Stimulated activated CD4-positive, alpha-beta T cell treated with anti-CD3 and anti-CD28 coated beads, Interleukin-2, amount 100 ng/mL, for 4 hours (primary cell): Measurements from ENCODE around the gene ADAMTSL5.
"Not testable (repeated sequence)": the region's sequence is repeated elsewhere in the genome, so short reads cannot be mapped to it uniquely, and the experiment has no call there.

Experiments
- DNase-seq: peaks from one replicate; pipeline ENCODE4 v3.0.0-alpha.2; 2020; ENCODE audit warnings: low read depth

Gene ADAMTSL5

GRCh38 chr19:1513499-1514294, 878 bp upstream of the ADAMTSL5 start:
- DNase-seq, result peak; percentile 62

GRCh38 chr19:1511318-1512317, 1.2 kb downstream of the ADAMTSL5 start:
- no peak for DNase-seq

DNA sequence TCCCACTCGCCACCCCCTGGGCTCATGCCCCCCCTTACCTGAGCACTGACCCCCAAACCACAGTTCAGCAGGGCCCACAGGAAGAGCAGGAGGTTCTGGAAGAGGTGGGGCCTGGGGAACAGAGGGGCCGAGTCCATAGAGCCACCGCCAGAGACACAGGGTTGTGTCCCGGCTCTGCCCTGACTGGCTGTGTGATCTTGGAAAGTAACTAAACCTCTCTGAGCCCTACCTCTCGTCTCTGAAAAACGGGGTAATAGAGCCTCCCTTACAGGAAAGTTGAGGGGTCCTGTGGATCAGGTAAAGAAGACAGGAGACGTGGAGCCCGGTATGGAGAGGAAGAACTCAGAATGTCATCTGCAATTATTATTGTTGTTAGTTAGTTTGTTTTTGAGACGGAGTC, 2.0 kb downstream of the ADAMTSL5 start:
- DNase-seq, result no peak

GRCh38 chr19:1510442-1510806, 2.4 kb downstream of the ADAMTSL5 start:
- no peak for DNase-seq

- no peak for DNase-seq
Observed at GRCh38 chr19:1509602-1510441, 3.0 kb downstream of the ADAMTSL5 start.

GRCh38 chr19:1508507-1508856, 4.3 kb downstream of the ADAMTSL5 start:
- no peak for DNase-seq

DNA sequence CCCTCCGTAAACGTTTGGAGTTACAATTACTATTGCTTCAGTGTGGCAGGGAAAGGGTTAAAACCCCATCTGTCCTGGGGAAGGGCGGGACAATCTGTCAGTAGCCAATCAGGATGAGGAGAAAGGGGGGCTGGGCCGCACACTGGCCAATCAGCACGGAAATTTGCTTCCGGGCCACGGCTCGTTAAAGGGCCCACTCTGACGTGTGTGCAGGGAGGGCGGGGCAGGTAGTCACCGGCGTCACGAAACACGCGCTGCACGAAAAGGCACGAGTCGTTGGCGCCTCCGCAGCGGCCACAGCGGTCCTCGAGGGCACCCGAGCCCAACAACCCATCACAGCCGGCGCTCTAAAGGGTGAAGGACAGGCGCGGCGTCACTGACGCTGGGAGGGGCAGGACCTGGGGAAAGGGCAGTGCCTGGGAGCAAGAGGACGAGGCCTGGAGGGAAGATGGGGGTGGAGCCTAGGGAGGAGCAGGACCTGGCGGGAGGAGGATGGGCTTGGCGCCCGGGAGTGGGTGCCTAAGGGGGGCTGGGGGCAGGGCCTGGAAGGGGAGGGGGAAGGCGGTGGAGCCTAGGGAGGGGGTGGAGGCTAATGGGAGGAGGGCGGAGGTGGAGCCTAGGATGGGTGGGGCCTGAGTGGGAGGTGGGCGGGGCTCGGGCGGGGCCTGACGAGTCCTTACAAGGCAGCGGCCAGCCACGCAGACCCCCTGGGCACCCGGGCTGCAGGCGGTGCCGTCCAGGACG, 4.9 kb downstream of the ADAMTSL5 start:
- peak; percentile 90 for DNase-seq

GRCh38 chr19:1507192-1507660, 5.6 kb downstream of the ADAMTSL5 start:
- DNase-seq, result no peak

DNA sequence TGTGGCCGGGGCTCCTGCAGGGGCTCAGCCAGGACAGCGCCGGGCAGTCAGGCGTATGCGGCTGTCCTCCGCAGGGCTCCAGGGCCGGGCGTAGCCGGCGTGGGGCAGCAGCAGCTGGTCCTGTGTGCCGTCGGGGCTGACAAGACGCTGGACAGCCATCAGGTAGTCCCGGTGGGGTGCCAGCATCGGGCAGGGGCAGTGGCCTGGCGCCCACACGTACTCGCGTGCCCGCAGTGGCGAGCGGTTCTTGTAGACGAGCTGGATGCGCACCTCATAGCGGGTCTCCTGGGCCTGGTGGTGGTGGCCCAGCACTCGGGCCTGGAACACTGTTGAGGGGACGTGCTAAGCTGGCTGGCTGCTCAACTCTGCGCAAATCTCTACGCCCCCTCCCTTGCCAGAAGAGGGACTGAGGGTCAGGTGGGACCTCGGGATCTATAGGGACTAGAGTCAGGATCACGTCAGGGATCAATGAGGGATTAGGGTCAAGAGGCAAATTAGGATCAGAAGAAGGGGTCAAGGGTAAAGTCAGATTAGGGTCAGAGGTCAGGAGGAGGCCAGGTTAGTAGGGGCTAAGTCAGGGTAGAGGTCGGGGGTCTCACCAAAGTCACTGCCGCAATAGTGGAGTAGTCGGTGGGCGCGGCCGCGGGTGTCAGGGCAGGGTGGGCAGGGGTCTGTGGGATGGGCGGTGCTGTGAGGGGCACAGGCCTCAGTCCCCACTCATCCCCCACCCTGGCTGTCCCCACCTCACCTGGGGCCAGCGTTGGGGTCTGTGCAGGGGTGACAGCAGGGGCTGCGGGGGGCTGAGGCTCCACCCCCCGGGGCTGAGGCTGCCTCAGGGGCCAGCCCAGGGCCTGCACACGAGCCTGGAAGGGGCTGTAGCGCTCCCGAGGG, 6.6 kb downstream of the ADAMTSL5 start:
- no peak for DNase-seq

DNA sequence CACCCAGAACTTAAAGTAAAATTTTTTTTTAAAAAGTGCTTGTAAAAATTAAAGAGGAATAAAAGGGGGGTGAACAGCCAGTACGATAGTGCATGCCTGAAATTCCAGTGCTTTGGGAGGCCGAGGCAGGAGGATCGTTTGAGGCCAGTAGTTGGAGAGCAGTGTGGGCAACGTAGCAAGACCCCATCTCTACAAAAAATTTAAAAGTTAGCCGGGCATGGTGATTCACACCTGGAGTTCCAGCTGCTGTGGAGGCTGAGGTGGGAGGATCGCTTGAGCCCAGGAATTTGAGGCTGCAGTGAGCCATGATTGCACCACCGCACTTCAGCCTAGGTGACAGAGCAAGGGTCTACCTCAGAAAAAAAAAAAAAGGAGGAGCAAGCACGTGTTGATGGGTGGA, 7.8 kb downstream of the ADAMTSL5 start:
- no peak for DNase-seq

DNA sequence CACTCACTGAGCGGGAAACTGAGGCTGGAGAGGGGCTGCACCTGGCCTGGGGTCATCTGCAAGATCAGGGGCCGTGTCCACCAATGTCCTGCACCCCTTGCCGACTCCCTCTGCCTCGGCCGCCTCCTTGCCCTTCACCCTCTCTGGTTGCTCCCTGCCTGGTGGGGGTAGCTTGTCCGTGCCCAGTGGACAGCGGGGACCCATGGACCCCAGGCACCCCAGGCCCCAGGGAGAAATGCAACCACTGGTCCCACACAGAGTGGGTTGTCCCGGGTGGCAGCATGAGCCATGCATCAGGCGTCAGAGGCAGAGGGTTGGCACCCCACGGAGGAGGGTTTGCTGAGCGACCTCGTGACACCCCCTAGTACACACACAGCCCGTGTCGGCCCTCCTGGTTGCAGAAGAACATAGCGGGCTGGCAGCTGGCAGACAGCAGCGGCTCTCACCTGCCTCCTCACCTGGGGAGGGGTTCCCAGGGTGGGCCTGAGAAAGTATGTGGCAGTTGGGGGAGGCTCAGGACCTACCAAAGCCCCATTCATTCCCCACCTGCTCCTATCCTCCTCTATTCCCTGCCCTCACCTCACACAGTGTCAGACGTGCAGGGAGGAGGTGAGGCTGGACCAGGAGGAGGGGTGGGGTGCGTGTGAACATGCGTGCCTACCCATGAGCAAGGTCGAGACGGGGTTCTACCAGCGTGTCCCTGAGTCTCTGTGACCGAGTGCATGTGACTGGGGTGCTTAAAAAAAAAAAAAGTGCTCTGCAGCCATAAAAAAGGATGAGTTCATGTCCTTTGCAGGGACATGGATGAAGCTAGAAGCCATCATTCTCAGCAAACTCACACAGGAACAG, 8.7 kb downstream of the ADAMTSL5 start:
- no peak for DNase-seq

GRCh38 chr19:1503089-1503924, 9.5 kb downstream of the ADAMTSL5 start:
- peak; percentile 43 for DNase-seq

GRCh38 chr19:1502433-1503088, 10.3 kb downstream of the ADAMTSL5 start:
- no peak for DNase-seq

- DNase-seq, result no peak
Observed at GRCh38 chr19:1501200-1501595, 11.6 kb downstream of the ADAMTSL5 start.

DNA sequence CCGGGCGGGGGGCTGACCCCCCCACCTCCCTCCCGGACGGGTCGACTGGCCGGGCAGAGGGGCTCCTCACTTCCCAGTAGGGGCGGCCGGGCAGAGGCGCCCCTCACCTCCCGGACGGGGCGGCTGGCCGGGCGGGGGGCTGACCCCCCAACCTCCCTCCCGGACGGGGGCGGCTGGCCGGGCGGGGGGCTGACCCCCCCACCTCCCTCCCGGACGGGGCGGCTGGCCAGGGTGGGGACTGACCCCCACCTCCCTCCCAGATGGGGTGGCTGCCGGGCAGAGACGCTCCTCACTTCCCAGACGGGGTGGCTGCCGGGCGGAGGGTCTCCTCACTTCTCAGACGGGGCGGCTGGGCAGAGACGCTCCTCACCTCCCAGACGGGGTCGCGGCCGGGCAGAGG, 13.6 kb downstream of the ADAMTSL5 start:
- not testable (repeated sequence) for DNase-seq

DNA sequence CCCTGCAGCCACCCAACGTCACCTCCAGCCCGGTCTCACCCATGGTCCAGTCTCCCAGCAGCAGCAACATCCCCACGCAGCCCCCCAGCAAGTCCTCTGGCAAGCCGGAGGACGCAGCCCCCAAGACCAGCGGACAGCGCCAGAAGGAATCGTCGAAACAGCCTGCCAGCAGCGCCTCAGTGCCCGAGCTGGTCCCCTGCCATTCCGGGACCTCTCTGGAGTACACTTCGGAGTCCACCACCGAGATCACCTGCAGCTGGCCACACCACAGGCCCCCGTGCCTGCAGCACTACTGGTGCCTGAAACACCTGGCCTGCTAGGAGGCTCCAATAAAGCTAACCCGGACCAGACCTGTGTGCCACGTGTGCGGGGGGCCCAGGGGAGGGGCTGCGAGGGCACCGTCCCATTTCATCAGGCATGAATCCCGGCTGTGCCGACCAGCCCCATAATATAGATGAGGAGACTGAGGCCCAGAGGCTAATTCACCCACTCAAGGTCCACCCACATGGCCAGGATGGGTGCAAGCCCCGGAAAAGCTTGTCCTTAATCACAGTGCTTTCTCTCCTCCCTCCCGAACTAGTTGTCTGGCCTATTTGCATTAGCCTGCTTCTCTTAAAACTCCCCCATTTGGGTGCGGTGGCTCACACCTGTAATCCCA, 15.1 kb downstream of the ADAMTSL5 start:
- no peak for DNase-seq
